Lung microvascular endothelial cell (primary cell): ENCODE measurements around the gene MYOM1. TPM values are rescaled to one million over a fixed set of nuclear protein-coding genes. Genes with fewer than 3 reads are reported as not detected.
"Not testable (repeated sequence)": the region's sequence is repeated elsewhere in the genome, so short reads cannot be mapped to it uniquely, and the experiment has no call there.

Experiments
- DNase-seq, 2 donors: peaks; one replicate each; pipeline versions ENCODE4 v3.0.0 to v3.0.0-alpha.2; 2010; ENCODE audit warnings: low read depth in 2 of 2
- total RNA-seq: library from RNA; depleted of rRNA; stranded (reverse); fragments of >200 nt; gene quantifications from 2 replicates; pipeline ENCODE4 v1.2.1, GENCODE V29; 2014

The MYOM1 gene
- total RNA-seq, 1 donor from 2014 or later = 8.7 TPM

DNA sequence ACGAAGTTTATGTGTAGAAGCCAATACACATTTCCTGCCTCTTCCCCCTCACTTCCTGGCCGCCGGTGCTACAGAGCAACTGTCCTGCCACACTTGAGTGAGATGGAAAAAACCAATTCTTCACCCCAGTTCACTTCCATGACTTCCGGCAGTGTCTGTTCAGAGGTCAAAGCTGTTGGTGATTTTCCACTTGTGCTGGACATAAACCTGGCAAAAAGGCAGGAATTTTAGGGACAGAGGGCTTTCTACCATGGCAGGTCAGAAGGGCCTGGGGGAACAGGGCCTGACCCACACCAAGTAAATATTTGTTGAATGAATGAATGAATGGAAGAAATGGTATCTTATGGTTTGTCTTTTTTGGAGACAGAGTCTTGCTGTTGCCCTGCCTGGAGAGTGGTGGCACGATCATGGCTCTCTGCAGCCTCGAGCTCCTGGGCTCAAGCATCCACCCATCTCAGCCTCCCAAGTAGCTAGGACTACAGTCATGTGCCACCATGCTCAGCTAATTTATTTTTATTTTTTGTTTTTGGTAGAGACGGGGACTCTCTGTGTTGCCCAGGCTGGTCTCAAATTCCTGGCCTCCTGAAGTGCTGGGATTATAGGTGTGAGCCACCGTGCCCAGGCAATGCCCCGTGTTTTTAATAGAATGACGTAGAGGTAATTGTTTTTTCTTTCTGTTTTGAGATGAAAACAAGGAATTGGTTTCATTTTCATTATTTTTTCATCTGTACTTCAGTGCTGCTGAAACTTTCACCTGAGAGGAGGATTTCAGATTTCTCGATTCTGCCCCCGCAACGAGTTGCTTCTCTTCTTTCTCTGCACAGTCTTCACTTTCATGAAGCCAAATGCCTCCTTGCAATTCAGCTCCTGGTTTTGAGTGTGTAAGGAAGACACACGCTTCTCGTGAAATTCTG is 158.8 kb downstream of the MYOM1 start:
- peak; percentile 82 to 96 for DNase-seq

DNA sequence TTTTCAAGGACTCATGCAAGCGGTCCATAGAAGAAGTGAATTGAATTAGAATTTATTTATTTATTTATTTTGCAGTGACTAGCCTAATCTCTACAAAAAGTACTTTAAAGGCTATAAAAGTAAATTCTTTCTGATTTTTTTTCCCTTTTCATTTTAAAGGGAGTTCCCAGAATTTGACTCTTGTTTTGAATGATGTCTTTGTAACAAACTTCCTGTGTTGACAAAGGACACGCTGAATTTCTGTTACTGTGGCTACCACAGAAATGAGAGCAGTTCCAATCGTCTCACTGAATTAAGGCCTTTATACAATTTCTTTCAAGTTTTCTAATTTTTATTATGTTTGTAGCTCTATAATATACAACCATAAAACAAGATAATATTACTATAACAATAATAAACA is 160.5 kb downstream of the MYOM1 start:
- DNase-seq = peak; percentile 20 to 69

DNA sequence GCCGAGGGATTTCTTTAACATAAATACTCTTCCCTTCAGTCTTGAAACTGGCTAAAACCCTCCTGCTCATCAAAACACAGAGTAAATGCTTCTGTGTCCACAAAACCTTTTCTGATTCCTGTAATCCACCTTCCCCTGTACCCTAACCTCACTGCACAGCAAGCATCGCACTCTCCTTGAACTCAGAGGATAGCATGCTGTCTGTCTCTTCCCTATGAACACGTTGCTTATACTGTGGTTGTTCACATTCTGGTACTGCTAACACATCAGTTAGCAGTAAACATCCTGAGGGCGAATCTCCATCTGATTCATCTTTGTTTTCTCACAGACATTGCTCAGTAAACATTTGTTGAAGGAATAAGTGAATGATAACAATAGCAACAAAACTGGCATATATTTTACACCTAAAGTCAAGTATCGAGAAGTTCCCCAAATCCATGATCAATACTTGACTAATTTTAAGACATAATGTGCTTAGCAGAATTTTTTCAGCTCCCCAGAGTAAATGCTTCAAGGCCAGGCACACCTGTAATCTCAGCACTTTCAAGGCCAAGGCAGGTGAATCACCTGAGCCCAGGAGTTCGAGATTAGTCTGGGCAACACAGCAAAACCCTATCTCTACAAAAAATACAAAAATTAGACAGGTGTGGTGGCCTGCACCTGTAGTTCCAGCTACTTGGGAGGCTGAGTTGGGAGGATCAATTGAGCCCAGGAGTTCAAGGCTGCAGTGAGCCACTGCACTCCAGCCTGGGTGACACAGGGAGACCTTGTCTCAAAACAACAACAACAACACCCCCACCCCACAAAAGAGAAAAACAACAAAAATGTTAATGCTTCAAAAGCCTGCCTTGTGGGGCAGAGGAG is 161.2 kb downstream of the MYOM1 start:
- DNase-seq = no peak

DNA sequence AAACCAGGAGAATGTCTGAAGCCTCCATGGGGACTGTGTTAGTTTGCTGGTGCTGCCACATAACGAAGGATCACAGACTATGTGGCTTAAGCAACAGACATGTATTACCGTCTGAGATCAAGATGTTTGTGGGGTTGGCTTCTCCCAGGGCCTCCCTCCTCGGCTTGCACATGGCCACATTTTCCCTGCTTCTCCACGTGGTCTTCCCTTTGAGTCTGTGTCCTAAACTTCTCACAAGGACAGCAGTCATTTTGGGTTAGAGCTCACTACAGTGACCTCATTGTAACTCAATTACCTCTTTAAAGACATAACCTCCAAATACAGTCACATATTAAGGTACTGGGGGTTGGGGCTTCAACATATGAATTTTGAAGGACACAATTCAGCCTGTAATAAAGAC is 162.2 kb downstream of the MYOM1 start:
- no peak for DNase-seq

DNA sequence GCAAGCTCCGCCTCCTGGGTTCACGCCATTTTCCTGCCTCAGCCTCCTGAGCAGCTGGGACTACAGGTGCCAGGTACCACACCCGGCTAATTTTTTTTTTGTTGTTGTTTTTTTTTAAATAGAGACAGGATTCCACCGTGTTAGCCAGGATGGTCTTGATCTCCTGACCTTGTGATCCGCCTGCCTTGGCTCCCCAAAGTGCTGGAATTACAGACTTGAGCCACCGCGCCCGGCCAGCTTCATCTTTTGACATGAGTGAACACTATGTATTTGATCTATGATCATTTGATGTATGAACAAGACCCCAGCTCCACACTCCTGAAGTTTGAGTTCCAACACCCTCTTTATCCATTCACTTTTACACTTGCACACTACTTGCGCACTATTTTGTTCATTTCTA is 163.5 kb downstream of the MYOM1 start:
- DNase-seq = no peak

DNA sequence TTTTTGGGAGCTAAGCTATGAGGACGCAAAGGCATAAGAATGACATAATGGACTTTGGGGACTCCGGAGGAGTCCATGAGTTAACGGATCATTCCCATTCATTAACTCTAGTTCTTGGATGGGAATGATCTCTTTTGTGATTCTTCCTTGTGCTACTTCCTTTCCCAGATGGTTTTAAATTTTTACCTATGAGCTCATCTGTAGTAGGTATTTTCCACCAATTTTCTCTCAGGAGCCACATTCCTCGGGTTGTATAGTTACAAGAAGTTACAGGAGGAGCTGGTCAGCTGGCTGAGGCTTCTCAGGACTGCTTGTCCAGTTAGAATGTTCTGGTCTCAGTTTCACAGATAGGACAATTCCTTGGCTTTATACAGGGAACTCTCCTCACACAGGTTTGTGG is 164.0 kb downstream of the MYOM1 start:
- DNase-seq = no peak

DNA sequence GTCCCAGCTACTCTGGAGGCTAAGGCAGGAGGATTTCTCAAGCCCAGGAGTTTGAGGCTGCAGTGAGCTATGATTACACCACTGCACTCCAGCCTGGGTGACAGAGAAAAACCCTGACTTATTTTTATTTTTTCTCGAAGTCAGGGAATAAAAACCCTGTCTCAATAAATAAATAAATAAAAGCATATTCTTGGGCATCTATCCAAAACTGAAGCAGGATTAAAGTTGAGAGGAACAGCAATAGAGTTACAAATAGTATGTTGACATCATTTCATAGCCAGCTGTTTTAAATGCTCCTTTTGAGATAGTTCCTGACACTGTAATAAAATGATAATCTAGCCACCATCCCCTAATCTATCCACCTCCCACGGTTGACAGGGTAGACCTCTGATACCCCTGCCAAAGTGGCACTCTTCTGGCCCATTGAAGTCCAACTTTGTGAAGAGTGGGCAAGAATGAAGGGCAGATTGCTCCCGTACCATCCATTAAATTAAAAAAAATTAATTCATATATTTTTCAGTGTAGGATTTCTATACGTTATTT is 164.5 kb downstream of the MYOM1 start:
- no peak for DNase-seq

DNA sequence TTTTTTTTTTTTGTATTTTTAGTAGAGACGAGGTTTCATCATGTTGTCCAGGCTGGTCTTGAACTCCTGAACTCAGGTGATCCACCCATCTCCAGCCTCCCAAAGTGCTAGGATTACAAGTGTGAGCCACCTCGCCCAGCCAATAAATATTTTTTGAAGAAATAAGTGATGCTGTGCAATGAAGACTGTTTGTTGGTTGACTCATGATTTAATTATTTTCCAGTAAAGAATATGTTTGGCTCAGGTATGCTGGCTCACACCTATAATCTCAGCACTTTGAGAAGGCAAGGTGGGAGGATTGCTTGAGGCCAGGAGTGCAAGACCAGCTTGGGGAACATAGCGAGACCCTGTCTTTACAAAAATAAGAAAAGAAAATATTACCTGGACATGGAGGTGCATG is 165.0 kb downstream of the MYOM1 start:
- no peak for DNase-seq

DNA sequence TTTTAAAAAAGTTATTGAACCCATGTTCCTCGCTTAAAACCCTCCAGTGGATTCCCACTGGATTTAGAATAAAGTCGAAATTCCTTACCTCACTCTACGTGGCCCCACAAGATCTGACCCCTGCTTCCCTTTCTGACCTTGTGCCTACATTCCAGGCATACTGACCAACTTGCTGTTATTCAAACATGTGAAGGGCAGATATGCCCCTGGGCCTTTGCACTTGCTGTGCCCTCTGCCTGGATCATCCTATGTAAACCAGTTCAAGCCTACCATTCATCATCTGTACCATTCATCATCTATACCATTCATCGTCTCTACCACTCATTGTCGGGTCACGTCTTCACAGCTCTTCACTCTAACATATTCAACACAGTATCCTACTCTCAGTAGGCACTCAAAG is 165.6 kb downstream of the MYOM1 start:
- no peak for DNase-seq

DNA sequence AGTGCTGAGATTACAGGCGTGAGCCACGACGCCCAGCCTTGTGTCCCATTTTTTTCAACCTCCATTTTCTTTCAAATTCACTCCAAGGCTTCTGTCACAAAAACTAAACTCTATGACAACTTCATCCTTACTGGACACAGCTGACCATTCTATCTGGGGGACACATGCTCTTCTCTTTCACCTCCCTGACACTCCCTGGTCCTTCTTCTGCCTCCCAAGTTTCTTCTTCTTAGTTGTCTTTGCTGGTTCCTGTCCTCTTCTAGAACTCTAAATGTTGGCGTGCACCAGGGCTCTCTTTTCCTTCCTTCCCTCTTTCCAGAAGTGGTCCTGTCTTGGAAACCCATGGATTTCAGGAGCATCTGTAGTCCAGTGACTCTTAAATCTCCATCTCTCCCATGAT is 166.7 kb downstream of the MYOM1 start:
- DNase-seq = no peak

DNA sequence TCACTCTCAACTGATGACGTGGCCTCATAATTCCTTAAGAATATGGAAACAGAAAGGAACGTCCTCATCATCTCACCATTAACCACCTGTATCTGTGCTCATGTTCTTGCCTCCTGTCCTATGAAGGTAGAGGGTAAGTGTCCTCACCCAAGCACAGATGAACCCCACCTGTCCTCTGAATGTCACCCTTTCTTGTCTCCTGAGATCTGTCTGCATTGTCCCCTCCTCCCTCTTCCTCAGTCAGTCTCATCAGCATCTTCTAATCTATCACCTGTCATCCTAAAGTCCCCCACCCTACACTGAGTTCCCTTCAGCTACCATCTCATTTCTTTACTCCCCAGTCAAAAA is 167.4 kb downstream of the MYOM1 start:
- DNase-seq = no peak

DNA sequence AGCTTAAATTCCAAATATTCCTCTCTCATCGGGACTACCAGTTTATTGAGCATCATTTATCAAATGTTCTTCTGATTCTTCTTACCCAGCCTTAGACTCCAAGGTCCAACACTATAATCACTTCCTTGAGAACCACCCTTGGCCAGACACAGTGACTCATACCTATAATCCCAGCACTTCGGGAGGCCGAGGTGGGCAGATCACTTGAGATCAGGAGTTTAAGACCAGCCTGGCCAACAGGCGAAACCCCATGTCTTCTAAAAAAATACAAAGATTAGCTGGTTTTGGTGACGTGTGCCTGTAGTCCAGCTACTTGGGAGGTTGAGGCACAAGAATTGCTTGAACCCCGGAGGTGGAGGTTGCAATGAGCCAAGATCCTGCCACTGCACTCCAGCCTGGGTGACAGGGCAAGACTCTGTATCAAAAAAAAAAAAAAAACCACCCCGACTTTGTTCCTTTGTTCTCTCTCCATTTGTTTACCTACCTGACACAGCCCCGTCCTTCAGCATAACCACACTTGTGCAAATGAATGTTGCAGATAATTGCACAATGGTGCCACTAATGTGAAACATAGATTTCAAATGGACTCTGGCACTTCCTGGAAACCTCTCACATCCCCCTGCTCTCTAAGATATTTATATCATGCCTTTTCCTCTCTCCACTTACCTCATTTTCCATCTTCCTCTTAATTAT is 167.9 kb downstream of the MYOM1 start:
- peak in 1 of 2 donors; percentile 51 for DNase-seq

DNA sequence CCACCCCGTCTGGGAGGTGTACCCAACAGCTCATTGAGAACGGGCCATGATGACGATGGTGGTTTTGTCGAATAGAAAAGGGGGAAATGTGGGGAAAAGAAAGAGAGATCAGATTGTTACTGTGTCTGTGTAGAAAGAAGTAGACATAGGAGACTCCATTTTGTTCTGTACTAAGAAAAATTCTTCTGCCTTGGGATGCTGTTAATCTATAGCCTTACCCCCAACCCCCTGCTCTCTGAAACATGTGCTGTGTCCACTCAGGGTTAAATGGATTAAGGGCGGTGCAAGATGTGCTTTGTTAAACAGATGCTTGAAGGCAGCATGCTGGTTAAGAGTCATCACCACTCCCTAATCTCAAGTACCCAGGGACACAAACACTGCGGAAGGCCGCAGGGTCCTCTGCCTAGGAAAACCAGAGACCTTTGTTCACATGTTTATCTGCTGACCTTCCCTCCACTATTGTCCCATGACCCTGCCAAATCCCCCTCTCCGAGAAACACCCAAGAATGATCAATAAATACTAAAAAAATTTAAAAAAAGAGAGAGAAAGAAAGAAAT is 169.8 kb downstream of the MYOM1 start:
- not testable (repeated sequence) for DNase-seq

DNA sequence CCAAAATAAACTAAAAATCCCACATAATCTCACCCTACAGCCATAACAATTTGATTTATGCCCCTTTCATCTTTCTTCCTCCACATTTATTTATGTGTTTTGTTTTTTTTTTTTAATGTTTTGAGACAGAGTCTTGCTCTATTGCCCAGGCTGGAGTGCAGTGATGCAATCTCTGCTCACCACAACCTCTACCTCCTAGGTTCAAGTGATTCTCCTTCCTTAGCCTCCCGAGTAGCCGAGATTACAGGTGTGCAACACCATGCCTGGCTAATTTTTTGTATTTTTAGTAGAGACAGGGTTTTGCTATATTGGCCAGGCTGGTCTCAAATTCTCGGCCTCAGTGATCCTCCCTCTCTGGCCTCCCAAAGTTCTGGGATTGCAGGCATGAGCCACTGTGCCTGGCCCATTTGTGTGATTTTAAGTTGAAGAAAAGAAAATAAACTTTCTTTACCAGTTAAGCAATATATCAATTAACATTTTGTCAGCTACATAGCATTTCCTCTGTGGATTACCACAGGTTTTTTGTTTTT is 170.9 kb downstream of the MYOM1 start:
- DNase-seq = no peak

DNA sequence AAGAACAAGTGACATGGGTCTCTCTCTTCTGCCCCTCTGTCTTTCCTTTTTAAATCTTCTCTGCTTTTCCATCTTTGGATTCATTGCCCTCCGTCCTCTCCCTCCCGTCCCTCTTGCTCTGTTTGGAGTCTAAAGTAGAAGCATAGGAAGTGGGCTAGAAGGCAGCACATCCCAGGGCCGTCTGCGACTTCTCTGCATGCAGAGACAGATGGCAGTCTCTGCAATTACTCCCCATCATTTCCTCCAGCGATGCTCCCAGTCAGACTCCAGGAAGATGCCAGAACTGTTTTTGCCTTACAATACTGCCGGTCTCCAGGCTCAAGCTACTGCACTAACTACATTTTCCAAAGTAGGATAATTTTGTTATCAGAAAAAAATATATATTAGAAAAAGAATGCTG is 171.6 kb downstream of the MYOM1 start:
- no peak for DNase-seq

DNA sequence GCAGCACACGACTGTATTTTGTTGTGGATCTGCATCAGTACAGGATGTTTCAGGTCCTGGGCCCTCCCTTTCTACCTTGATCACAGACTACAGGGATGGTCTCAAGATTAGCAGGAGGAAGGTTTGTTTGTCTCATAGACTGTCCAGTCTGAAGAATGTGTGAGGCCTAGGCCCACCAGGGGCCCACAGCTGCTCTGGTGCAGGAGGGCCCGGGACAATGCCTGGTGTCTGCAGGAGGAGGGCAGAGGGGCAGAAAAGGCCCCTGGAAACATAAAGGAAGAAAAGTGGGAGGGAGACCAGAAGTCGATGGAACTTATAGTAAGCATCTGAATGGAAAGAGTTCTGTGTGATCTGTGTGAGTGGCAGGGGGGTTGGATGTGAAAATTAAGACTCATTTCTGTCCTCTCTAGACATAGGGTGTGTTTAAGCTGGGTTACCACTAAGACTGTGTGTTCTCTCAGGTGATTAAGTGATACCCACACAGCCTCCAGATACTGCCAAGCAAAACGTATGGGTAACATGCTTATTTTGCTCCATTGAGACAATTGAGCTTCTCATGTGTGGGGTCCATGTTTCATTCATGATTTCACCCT is 173.5 kb downstream of the MYOM1 start:
- DNase-seq = no peak

DNA sequence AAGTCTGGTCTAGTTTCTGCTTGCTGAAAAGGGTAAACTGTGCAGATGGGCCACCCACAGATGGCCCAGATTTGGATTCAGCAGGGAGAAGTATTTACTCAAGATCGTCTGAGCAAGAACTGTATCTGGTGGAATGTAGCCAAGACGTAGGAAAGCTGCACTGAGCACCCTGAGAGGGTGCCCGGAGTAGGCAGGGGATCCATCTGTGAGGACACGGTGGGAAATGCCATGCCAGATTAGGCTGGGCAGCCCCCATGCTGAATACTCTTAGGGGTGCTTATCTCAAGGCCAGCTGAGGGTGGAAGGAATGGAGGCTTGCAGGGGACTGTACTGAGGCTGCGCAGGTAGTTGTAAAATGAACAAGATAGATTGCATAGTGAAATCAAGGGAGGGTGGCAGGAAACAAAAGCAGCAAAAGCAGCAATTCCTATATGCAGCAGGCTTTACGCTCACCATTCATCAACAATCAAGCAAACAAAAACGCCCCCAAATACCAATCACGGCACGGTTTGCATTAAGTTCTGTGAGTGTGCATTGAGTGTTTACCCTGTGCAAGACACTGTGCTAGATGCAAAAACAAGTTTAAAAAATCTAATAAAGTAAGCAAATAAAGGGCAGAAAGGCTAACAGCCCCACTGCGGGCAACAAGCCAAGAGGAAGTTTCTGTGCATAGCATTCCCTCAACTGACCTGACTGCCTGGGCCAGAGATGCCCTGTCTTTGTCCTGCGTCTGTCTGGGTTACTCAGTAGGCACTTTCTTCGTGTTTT is 174.7 kb downstream of the MYOM1 start:
- peak; percentile 48 to 66 for DNase-seq

DNA sequence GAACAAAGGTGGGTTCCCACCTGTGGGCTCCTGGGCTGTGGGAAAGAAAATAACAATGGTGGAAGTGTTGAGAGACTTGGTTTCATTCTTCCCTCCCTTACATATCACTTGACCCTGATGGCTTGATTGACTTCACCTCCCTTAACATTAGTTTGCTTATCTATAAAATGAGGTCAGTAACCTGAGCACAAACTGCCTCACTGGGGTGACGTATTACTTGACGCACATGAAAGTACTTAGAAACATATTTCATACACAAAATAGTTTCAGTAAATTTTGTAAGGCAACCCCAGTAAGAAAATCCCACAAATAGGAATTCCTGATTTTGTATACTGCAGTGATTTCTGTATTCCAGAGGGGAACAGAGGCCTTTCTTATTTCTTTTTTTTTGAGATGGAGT is 177.4 kb downstream of the MYOM1 start:
- no peak for DNase-seq

DNA sequence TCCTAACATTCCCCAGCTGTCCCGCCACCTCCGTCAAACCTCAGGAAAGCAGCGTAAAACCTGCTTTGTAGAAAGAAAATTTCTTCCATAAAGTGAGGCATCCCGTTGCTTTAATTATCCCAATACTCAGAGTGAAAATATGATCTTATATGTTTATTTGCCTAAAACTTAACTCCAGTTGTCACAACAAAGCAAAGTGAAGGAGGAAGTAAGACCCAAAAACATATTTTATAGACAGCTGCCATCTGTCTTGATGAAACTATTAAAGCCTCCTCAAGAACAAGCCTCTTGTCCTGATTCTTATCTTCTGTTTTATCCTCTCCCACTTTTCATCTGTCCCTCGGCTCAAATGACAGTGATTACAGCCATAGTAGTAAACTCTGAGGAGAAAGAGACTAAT is 177.9 kb downstream of the MYOM1 start:
- no peak for DNase-seq

DNA sequence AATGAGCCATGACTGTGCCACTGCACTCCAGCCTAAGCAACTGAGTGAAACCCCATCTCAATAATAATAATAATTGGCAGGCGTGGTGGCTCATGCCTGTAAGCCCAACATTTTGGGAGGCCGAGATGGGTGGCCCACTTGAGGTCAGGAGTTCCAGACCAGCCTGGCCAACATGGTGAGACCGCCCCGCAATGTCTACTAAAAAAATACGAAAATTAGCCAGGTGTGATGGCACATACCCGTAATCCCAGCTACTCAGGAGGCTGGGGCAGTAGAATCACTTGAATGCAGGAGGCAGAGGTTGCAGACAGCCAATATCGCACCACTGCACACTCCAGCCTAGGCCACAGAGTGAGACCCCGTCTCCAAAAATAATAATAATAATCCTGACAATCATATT is 178.9 kb downstream of the MYOM1 start:
- no peak for DNase-seq
